Measurements from ENCODE around the gene ABCF2. TPM values are rescaled to one million over a fixed set of nuclear protein-coding genes. Genes with fewer than 3 reads are reported as not detected.

ABCF2 gene
- polyA plus RNA-seq, 3 donors = 18.0 to 22.0 (median 21.1) TPM

DNA sequence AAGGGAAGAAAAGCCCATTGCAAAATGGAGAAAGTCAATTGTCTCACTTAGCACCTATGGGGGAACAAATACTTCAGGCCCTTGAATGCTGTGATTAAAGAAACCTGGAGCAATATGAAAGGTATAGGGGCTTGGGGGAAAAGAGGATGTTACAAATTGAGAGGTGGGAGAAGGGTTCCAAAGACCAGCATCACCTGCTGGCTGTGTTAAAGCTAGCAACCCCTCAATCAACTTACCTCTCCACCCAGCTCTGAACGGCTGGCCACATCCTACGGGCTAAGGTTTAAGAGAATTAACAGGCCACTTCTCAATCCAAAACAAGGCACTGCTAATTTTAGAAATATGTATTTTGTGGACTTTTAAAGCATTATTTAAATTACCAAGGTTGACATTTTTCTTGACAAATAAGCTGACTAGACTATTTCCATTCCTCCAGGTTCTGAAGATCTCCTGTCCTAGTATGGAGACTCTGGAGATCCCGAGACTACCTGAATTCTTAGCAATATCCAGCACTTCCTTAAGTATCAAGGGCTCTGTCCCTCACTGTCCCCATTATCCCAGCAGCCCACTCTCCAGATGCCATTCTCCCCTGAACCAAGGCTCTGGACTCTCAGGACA, 15.7 kb downstream of the ABCF2 start:
- Mint-ChIP-seq H3K4me1 (no peaks in the 10 kb centered on the region), H3K27ac (no peak overlapping the region), H3K27me3 (ENCODE audit: low read depth in 3 of 3) (peaks cover 16 to 23% (median 19%) of the 10 kb centered on the region in 3 donors), H3K9me3 (no peaks in the 10 kb centered on the region), H3K4me3 (no peak overlapping the region), H3K36me3 (peaks cover 45 to 48% of the 10 kb centered on the region in 2 donors)
- H3K4me2 ChIP-seq (replicated peaks; ENCODE audit: extremely low read depth, low read length, poor library complexity, severe bottlenecking) = no peak overlapping the region
- peaks cover 3% of the 10 kb centered on the region for H4K20me1 ChIP-seq (ENCODE audit: insufficient read depth, low read length)
- no peak for DNase-seq
- H3K27ac ChIP-seq (ENCODE audit: low read depth in 1 of 2, low read length in 2 of 2) = no peak overlapping the region
- peaks cover 34 to 44% of the 10 kb centered on the region in 2 donors for H3K36me3 ChIP-seq (replicated peaks in 1 of 2; ENCODE audit: control insufficient read depth in 1 of 2, insufficient read depth in 2 of 2, low read length in 2 of 2)
- H3K4me1 ChIP-seq (ENCODE audit: control insufficient read depth in 1 of 2, insufficient read depth in 2 of 2, low read length in 2 of 2) = no peaks in the 10 kb centered on the region
- TF ChIP-seq, protein P1, sequence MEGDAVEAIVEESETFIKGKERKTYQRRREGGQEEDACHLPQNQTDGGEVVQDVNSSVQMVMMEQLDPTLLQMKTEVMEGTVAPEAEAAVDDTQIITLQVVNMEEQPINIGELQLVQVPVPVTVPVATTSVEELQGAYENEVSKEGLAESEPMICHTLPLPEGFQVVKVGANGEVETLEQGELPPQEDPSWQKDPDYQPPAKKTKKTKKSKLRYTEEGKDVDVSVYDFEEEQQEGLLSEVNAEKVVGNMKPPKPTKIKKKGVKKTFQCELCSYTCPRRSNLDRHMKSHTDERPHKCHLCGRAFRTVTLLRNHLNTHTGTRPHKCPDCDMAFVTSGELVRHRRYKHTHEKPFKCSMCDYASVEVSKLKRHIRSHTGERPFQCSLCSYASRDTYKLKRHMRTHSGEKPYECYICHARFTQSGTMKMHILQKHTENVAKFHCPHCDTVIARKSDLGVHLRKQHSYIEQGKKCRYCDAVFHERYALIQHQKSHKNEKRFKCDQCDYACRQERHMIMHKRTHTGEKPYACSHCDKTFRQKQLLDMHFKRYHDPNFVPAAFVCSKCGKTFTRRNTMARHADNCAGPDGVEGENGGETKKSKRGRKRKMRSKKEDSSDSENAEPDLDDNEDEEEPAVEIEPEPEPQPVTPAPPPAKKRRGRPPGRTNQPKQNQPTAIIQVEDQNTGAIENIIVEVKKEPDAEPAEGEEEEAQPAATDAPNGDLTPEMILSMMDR (IDR thresholded peaks at IDR 0.05) = no peak
- H3K79me2 ChIP-seq (ENCODE audit: insufficient read depth, low read length) = no peaks in the 10 kb centered on the region
- no peak overlapping the region for H3K9ac ChIP-seq (ENCODE audit: insufficient read depth, low read length, poor library complexity, severe bottlenecking)
- intact Hi-C loops (cut with micrococcal nuclease) = no loop called here
- no peak overlapping the region for H3K4me3 ChIP-seq (replicated peaks in 1 of 3; ENCODE audit: low read depth in 2 of 3, low read length in 3 of 3)
- peaks cover 3 to 6% of the 10 kb centered on the region in 2 donors for H3K27me3 ChIP-seq (ENCODE audit: control insufficient read depth in 2 of 2, insufficient read depth in 2 of 2, low read length in 2 of 2)
- H3K9me3 ChIP-seq (replicated peaks in 1 of 2; ENCODE audit: control insufficient read depth in 1 of 2, insufficient read depth in 1 of 2, low read length in 2 of 2) = no peaks in the 10 kb centered on the region
- 100% methylated on average over 1 of the region's 3 CpGs for WGBS (ENCODE audit: insufficient coverage)
- H2AFZ ChIP-seq (ENCODE audit: insufficient read depth, low read depth, low read length, poor library complexity, severe bottlenecking) = no peak overlapping the region

DNA sequence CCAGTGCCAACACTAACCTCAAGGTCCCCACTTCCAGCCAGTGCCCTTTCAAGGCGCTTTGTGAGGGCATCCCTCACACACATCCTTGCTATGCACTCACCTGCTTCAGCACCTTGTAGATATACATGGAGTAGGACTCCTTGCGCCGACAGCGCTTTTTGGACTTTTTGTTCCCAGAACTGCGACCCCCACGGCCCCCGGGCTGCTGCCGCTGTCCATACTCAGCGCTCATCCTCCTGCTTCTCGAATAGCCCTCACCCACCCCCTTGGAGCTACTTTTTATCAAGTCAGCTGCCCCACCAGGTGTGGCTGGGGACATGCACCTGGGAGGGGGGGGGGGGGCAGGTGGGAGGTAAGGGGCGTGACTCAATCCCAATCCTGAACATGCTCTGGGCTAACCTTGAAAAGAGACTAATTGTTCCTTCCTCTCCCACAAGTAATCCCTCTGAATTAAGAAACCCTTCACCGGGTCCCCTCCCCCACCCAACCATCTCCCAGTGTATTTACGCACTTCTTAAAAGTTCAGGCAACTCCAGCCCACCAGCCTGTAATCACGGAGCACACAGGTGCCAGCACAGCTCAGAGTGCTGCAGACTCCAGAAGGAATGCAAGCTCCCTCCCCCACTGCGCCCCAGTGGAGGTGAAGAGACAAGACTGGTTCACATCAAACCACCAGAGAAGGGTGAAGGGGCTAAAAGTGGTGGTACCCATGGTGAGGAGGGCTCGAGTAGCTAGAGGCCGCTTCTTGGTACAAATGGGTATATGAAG, 16.7 kb downstream of the ABCF2 start, which contains the start of gene H2BK1:
Gene H2BK1 (minus strand): TSS at position 402 of the 768 bp plus-strand sequence. CDS start 170 bp downstream, at position 232.
- Histone ChIP-seq H3K36me3 (replicated peaks in 1 of 2; ENCODE audit: control insufficient read depth in 1 of 2, insufficient read depth in 2 of 2, low read length in 2 of 2) (peaks cover 25 to 34% of the 10 kb centered on the region in 2 donors), H3K4me2 (replicated peaks; ENCODE audit: extremely low read depth, low read length, poor library complexity, severe bottlenecking) (no peak within 1 kb of the TSS), H3K27ac (ENCODE audit: low read depth in 1 of 2, low read length in 2 of 2) (no peak within 1 kb of the TSS), H2AFZ (ENCODE audit: insufficient read depth, low read depth, low read length, poor library complexity, severe bottlenecking) (no peak within 1 kb of the TSS), H3K4me3 (replicated peaks in 1 of 3; ENCODE audit: low read depth in 2 of 3, low read length in 3 of 3) (no peak within 1 kb of the TSS), H3K79me2 (ENCODE audit: insufficient read depth, low read length) (no peaks in the 10 kb centered on the region), H3K9ac (ENCODE audit: insufficient read depth, low read length, poor library complexity, severe bottlenecking) (no peak within 1 kb of the TSS), H4K20me1 (ENCODE audit: insufficient read depth, low read length) (peaks cover 3% of the 10 kb centered on the region), H3K9me3 (replicated peaks in 1 of 2; ENCODE audit: control insufficient read depth in 1 of 2, insufficient read depth in 1 of 2, low read length in 2 of 2) (no peaks in the 10 kb centered on the region), H3K4me1 (ENCODE audit: control insufficient read depth in 1 of 2, insufficient read depth in 2 of 2, low read length in 2 of 2) (no peaks in the 10 kb centered on the region), H3K27me3 (ENCODE audit: control insufficient read depth in 2 of 2, insufficient read depth in 2 of 2, low read length in 2 of 2) (peaks cover 3 to 6% of the 10 kb centered on the region in 2 donors)
- Mint-ChIP-seq H3K9me3 (peaks cover 0 to 2% (median 0%) of the 10 kb centered on the region in 7 donors), H3K4me3 (no peak within 1 kb of the TSS), H3K4me1 (no peaks in the 10 kb centered on the region), H3K27ac (peak within 1 kb of the TSS in 1 of 7 donors; percentile 21), H3K27me3 (ENCODE audit: low read depth in 3 of 3) (peaks cover 23 to 32% (median 23%) of the 10 kb centered on the region in 3 donors), H3K36me3 (peaks cover 36 to 38% of the 10 kb centered on the region in 2 donors)
- TF ChIP-seq, protein P1 (IDR thresholded peaks at IDR 0.05) = no peak
- DNase-seq = no peak
- intact Hi-C loops (cut with micrococcal nuclease) = no loop called here
- WGBS (ENCODE audit: insufficient coverage) = 95% methylated on average over 4 of the region's 17 CpGs

Measured in CD14-positive monocyte (primary cell).